NCI-H2029 treated with DMSO at 0.1 percent for 48 hours (cell line): ENCODE data around the gene DCDC1.

Source experiments
- DNase-seq: peaks from one replicate; lab custom pipeline; 2025; lab: John Stamatoyannopoulos, UW

The DCDC1 gene

DNA sequence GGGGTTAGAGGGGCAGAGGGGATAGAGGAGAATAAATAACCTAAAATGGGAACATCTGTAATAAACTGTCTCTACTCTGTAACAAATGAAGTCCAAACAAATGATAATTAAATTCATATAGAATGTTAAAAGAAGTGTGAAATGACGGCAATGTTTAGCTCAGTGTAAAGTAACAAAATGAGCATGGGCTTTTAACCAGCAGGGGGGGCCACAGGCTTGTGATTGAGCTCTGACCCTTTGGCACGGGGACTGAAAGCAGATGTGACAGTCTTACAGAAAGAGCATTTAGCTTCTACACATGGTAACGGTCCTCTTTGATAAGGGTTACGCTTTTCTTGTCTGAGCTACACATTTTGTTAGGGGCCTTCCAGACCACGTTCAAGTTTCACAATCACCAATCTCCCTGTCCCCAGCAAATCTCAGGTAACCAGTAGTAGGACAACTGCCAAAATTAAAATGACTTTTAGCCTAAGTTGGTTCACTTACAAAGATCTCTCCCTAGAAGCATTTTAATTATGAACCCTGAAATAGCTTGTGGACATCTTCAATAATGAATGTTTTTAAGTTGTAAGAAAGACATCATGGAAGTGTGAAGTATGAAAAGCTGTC lies 262.5 kb downstream of the DCDC1 start:
- DNase-seq: peak; percentile 0

GRCh38 chr11:31106326-31106725 lies 263.2 kb downstream of the DCDC1 start:
- DNase-seq: no peak

GRCh38 chr11:31102875-31103274 lies 266.7 kb downstream of the DCDC1 start:
- no peak for DNase-seq

DNA sequence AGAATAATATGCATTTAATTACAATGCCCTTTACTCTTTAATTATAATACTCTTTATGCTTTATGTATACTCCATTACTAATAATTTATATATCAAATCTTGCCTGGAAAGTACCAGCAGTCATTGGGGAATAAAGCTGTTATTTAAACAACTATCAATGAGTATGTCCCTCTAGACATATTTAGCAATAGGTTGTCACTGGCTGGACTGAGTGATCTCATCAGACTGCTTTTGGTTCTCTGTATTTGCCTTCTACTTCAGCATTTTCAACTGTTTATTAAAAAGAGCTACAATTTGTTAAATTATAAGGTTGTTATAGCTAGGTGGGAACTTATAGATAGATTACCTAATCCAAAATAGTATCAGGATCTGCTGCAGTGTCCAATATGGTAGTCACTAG lies 267.2 kb downstream of the DCDC1 start:
- no peak for DNase-seq

GRCh38 chr11:31096191-31096805 lies 273.2 kb downstream of the DCDC1 start:
- no peak for DNase-seq

DNA sequence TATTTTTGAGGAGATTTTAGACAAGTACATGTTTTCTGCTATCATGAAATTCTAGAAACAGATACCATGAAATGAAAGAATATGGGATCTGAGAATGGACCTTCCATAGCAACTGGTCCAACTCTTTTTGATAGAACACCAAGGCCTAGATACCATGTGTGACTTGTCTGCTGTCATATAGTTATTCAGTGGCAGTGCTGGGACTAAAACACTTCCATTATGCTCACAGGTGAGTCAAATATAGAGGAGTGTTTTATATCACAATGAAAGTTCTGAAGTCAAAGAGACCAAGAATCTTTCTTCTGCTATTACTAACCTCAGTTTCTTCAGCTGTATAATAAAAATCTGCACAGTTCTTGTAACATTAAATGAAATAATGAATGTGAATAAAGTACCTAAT lies 276.9 kb downstream of the DCDC1 start:
- no peak for DNase-seq

GRCh38 chr11:31089117-31089516 lies 280.4 kb downstream of the DCDC1 start:
- DNase-seq: no peak

DNA sequence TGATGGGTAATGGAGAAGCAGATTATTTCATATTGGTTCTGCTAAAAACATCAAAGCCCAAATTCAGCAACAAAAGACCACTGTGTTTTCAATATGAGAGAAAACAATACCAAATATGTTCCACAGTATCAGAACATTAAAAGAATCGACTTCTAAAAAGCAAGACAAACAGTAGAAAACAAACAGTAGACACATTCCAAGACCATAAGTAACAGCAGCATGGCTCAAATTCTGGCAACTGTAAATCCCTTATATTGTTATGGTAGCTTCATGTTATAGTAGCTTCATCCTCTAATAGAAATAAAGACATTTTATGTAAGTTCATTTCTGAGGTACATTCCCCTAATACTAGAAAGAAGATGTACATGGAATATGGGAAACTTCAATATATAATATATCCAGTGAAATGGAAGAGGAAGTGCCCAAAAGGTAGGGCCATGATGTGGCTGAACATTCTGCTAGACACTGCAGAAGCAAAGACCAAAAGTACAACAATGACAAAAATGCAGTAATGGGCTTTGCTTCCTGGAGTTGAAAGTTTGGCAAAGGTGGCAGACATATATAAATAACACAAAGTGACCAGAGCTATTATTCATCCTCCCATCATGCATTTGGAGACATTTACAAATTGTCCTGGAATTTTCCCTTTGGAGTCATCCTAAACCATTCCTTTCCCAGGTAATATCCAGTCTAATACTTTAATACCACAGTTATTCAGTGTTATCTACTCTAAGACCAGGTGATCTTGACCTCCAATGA lies 299.9 kb downstream of the DCDC1 start:
- no peak for DNase-seq

GRCh38 chr11:31060880-31061279 lies 308.7 kb downstream of the DCDC1 start:
- DNase-seq: no peak

GRCh38 chr11:31059529-31059928 lies 310.0 kb downstream of the DCDC1 start:
- DNase-seq: no peak

- no peak for DNase-seq
These were observed 319.3 kb downstream of the DCDC1 start for GRCh38 chr11:31050061-31050765.

GRCh38 chr11:31045335-31045734 lies 324.2 kb downstream of the DCDC1 start:
- no peak for DNase-seq

GRCh38 chr11:31030138-31030792 lies 339.3 kb downstream of the DCDC1 start:
- no peak for DNase-seq

DNA sequence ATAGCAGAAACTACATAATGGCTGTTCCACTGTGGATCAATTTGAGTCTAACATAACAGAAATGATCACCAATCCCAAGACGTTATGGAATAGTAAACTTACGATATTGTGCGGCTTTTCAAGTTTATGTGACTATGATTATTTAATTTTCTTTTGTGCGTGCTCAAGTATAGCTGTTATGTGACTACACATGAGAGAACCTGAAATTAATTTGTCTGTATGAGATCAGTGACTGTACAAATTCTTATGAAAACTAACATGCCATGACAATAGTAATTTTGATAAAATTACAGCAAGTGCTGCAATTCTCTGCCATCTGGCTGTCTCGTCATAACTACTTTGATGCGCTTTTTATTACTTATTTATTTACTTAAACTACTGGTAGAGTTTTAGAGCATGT lies 343.2 kb downstream of the DCDC1 start:
- DNase-seq: no peak

GRCh38 chr11:31022080-31022479 lies 347.5 kb downstream of the DCDC1 start:
- DNase-seq: no peak

DNA sequence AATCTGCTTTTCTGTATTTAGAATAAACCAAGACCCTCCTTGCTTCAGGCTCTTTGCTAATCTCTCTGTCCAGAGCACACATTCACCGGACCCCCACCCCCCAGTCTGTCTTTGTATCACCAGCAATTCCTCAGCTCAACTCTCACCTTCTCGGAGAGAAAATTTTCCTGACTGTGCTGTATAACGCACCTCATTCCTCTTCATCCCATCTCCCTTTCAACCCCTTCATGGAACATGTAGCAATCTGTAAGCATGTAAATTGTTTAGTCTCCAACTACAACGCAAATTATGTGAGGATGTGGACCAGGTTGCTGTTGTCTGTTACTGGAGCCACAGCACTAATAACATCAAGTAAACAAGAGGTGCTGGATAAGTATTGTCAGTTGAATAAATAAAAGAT lies 349.8 kb downstream of the DCDC1 start:
- no peak for DNase-seq

- no peak for DNase-seq
These were observed 364.3 kb downstream of the DCDC1 start for GRCh38 chr11:31005202-31005601.

- DNase-seq: no peak
These were observed 368.1 kb downstream of the DCDC1 start for GRCh38 chr11:31001427-31001826.

GRCh38 chr11:31000381-31000780 lies 369.2 kb downstream of the DCDC1 start:
- DNase-seq: no peak

- DNase-seq: no peak
These were observed 377.1 kb downstream of the DCDC1 start for GRCh38 chr11:30992513-30992849.

DNA sequence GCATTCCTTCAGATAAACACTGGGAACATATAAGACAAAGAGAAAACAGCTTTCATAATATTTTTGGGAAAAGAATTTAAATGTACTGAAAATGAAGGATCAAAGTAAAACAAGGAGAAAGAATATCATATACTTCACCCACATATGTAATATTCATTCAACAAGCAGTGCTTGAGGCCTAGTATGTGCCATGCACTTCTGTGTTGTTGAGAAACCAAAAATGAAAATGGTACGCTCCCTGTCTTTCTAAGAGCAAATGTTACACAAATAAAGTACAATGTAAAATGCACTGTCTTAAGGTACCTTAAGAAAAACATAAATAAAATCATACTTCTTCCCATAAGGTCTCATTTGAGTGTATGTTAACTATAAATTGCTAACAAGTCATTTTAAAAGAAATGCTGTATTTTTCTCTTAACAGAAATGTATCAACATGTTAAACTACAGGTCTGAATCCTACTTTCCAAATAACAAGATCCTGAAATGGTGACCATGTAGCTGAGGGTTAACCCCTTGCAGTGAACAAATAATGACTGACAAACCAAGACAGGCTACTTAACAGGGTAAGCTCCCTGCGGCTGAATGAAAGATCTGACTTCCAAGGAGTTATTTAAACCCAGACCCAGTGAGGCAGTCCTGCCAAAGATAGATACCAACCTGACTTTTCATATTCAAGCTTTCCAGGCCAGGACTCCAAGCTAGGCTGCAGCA lies 377.6 kb downstream of the DCDC1 start:
- no peak for DNase-seq

DNA sequence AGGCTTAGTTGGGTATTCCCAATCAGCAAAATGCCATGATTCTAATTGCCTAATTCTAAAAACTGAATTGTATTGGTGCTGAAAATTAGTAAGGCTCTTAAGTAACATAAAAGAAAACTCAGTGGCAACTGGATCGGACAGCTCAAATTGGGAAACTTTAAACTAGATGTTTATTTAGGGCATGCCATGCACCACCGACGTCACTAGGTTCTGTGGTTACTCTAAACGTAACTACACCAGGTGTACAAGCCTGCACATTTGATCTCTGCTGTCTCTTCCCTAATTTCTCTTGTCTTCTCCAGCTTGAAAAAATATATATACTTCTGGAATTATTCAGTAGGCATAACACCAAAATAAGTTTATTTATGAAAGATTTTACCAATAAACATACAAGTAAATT lies 378.2 kb downstream of the DCDC1 start:
- DNase-seq: no peak
